D721Med (cell line): ENCODE measurements around the gene PSMB3.

Experiments used
- DNase-seq: peaks from one replicate; pipeline ENCODE4 v3.0.0; 2011; ENCODE audit warnings: low spot score; ENCODE audit not compliant: insufficient read length
- FAIRE-seq: peaks from 2 replicates; lab custom pipeline; 2011; peaks lifted over from hg19 to GRCh38; lab: Jason Lieb, UNC
- CTCF ChIP-seq: IDR thresholded peaks from 2 replicates; pipeline ENCODE4 v1.5.1; 2012; ENCODE audit warnings: mild to moderate bottlenecking, control low read depth; ENCODE audit not compliant: insufficient read depth; ENCODE audit errors: missing control alignments

The PSMB3 gene

GRCh38 chr17:38809828-38810227 lies 57.3 kb downstream of the PSMB3 start:
- no peak for TF ChIP-seq CTCF
- FAIRE-seq: no peak
- no peak for DNase-seq
